Ovary (tissue), 9 donors: Measurements from ENCODE around the gene IER2. TPM values are rescaled to one million over a fixed set of nuclear protein-coding genes. Genes with fewer than 3 reads are reported as not detected.
A peak's percentile ranks its signal among the peaks of the same experiment; 100 is the strongest.

Experiments used
- DNase-seq, 5 donors: peaks; one replicate each; pipeline ENCODE4 v3.0.0-alpha.2; 2019 to 2020
- H3K27ac ChIP-seq, 2 donors: fragments of 200-600 bp; one replicate each; pipeline versions ENCODE4 v1.5.1 to v1.8.0; 2019 to 2022
- H3K27me3 ChIP-seq: fragments of 200-600 bp; one replicate; pipeline ENCODE4 v1.8.0; 2022
- H3K36me3 ChIP-seq: fragments of 200-600 bp; sonication (generic); one replicate; pipeline ENCODE4 v1.5.1; 2019
- H3K4me1 ChIP-seq: one replicate; pipeline ENCODE4 v1.8.1; 2013; ENCODE audit warnings: mild to moderate bottlenecking, moderate library complexity; ENCODE audit not compliant: insufficient read depth
- H3K4me3 ChIP-seq: fragments of 200-600 bp; sonication (generic); one replicate; pipeline ENCODE4 v1.5.1; 2017
- H3K9me3 ChIP-seq, 2 donors: fragments of 200-600 bp in 1 of 2; sonication (generic) in 1 of 2; one replicate each; pipeline versions ENCODE4 v1.5.1 to v1.8.1; 2013 to 2019; ENCODE audit warnings: mild to moderate bottlenecking in 1 of 2, moderate library complexity in 1 of 2
- EP300 ChIP-seq: sonication (generic); formaldehyde crosslinking; IDR thresholded peaks from one replicate; pipeline ENCODE4 v1.6.1; 2017; ENCODE audit warnings: antibody characterized with exemption
- POLR2A ChIP-seq: fragments of 450-650 bp; IDR thresholded peaks from one replicate; pipeline ENCODE4 v1.6.1; 2017; ENCODE audit warnings: antibody characterized with exemption, mild to moderate bottlenecking, moderate library complexity
- WGBS, 3 donors: extraction: QIAGEN DNeasy Blood & Tissue Kit in 1 of 3; methylation state at CpG; one replicate each; pipeline versions ENCODE4 v1.1.5 to v1.1.7; 2013 to 2017; 5-methylcytosine and 5-hydroxymethylcytosine counted together
- intact Hi-C, 4 donors: fragments of 100-400 bp; cut with DNase I; formaldehyde crosslinking; loops; one replicate each; pipeline versions ENCODE4 v1.11.0 to v1.15.1; 2022 to 2023
- polyA plus RNA-seq, 2 donors: library from polyadenylated mRNA; stranded (reverse); fragments of 200-250 nt in 1 of 2; fragments of 350-450 nt in 1 of 2; fragmentation: Illumina TruSeq in 1 of 2; extraction: RNeasy Lipid Tissue Mini Kit (QIAGEN cat#74804) in 1 of 2; gene quantifications; one replicate each; pipeline ENCODE4 v1.2.3, GENCODE V29; 2013 to 2014
- total RNA-seq, 7 donors: library from RNA; depleted of rRNA in 2 of 7; stranded (reverse); fragments of >200 nt in 2 of 7; fragmentation: NEBNext Ultra II Directional in 3 of 7; extraction: Animal tissue kit (Norgen Biotek cat#: 25700) in 3 of 7; gene quantifications; one replicate each; pipeline versions ENCODE4 v1.1.0 to v1.2.4, GENCODE V29; 2016 to 2023
- TF ChIP-seq, protein P1 (sequence below), 3 donors: fragments of 450-650 bp in 2 of 3; fragments of 200-600 bp in 1 of 3; IDR thresholded peaks; one replicate each; pipeline versions ENCODE4 v1.5.1 to v1.8.0; 2016 to 2022; ENCODE audit warnings: antibody characterized with exemption in 3 of 3, mild to moderate bottlenecking in 1 of 3
- donor health status: DM: no; HTN: no; CAD: no; lungs with moderate emphysema.
- donor health status: DM: no; HTN: no; CAD: no.
- donor health status: Bipolar disorder and iron deficiency.
- donor health status: DM: yes; HTN: yes; CAD: no.
- donor health status: DM: no; HTN: no; CAD: no.
- donor health status: DM: yes; HTN: yes; CAD: no.

The IER2 gene
- total and polyA plus RNA-seq, 9 donors, result 47.4 to 301 (median 79.9) TPM

- TF ChIP-seq, protein P1, sequence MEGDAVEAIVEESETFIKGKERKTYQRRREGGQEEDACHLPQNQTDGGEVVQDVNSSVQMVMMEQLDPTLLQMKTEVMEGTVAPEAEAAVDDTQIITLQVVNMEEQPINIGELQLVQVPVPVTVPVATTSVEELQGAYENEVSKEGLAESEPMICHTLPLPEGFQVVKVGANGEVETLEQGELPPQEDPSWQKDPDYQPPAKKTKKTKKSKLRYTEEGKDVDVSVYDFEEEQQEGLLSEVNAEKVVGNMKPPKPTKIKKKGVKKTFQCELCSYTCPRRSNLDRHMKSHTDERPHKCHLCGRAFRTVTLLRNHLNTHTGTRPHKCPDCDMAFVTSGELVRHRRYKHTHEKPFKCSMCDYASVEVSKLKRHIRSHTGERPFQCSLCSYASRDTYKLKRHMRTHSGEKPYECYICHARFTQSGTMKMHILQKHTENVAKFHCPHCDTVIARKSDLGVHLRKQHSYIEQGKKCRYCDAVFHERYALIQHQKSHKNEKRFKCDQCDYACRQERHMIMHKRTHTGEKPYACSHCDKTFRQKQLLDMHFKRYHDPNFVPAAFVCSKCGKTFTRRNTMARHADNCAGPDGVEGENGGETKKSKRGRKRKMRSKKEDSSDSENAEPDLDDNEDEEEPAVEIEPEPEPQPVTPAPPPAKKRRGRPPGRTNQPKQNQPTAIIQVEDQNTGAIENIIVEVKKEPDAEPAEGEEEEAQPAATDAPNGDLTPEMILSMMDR (IDR thresholded peaks at IDR 0.05), result no peak
- TF ChIP-seq POLR2A, result no peak
- TF ChIP-seq EP300, result no peak
- H3K4me1 ChIP-seq, result peaks cover 13% of the 10 kb centered on the region
- peak overlapping the region in 1 of 2 donors; percentile 66 for H3K27ac ChIP-seq
- intact Hi-C loops, result no loop called here
- peak overlapping the region; percentile 96 for H3K4me3 ChIP-seq
- WGBS, 3 donors, result 1% methylated on average over 41 to 57 of the region's 57 CpGs
- DNase-seq, result peak in 4 of 5 donors; percentile 52 to 72 (median 72)
- H3K9me3 ChIP-seq, result no peaks in the 10 kb centered on the region
- H3K27me3 ChIP-seq, result no peaks in the 10 kb centered on the region
- H3K36me3 ChIP-seq, result no peaks in the 10 kb centered on the region
Observed at GRCh38 chr19:13118424-13119193, 31.6 kb upstream of the IER2 start.

DNA sequence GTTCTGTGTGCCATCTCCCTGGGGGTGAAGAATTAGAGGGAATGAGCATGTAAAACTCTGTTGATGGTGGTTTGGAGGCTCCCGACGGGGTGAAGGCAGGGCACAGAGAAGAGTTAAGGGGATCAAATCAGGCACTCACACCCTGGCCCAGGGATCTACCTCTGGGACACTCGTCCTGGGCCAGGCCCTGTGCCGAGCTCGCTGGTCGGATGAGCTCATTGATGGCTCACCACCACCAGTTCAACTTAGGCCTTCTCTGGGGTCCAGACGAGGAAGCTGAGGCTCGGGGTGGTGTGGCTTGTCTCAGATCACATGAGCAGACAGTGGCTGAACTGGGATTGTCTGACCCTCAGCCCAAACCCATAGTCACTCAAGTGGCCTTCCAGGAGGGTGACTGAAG lies 30.6 kb upstream of the IER2 start:
- peaks cover 13% of the 10 kb centered on the region for H3K4me1 ChIP-seq

GRCh38 chr19:13120031-13120430 lies 30.2 kb upstream of the IER2 start:
- H3K36me3 ChIP-seq, result no peaks in the 10 kb centered on the region
- DNase-seq, result no peak
- no peaks in the 10 kb centered on the region for H3K27me3 ChIP-seq
- no peak overlapping the region for H3K4me3 ChIP-seq
- TF ChIP-seq EP300 (no peak), POLR2A (no peak)
- TF ChIP-seq, protein P1 (IDR thresholded peaks at IDR 0.05), result no peak
- WGBS, 3 donors, result 63 to 77% (median 73%) methylated on average over 9 of the region's 9 CpGs
- no peak overlapping the region for H3K27ac ChIP-seq
- peaks cover 13% of the 10 kb centered on the region for H3K4me1 ChIP-seq
- intact Hi-C loops, result no loop called here
- no peaks in the 10 kb centered on the region for H3K9me3 ChIP-seq

More for the DNA sequence above, 30.6 kb upstream of the IER2 start:
- Histone ChIP-seq H3K36me3 (no peaks in the 10 kb centered on the region), H3K27me3 (no peaks in the 10 kb centered on the region), H3K9me3 (no peaks in the 10 kb centered on the region), H3K27ac (no peak overlapping the region), H3K4me3 (no peak overlapping the region)
- no peak for DNase-seq
- intact Hi-C loops, result no loop called here
- no peak for TF ChIP-seq POLR2A
- no peak for TF ChIP-seq EP300
- TF ChIP-seq, protein P1 (IDR thresholded peaks at IDR 0.05), result no peak
- WGBS, 3 donors, result 74 to 84% (median 76%) methylated on average over 8 of the region's 8 CpGs

GRCh38 chr19:13120817-13121216 lies 29.4 kb upstream of the IER2 start:
- H3K27ac ChIP-seq, result no peak overlapping the region
- DNase-seq, result no peak

More at GRCh38 chr19:13120817-13121216, 29.4 kb upstream of the IER2 start:
- TF ChIP-seq, protein P1 (IDR thresholded peaks at IDR 0.05), result no peak
- TF ChIP-seq POLR2A, result no peak
- Histone ChIP-seq H3K9me3 (no peaks in the 10 kb centered on the region), H3K4me3 (no peak overlapping the region), H3K36me3 (no peaks in the 10 kb centered on the region), H3K27me3 (no peaks in the 10 kb centered on the region), H3K4me1 (peaks cover 10% of the 10 kb centered on the region)
- intact Hi-C loops, result no loop called here
- 65 to 73% (median 73%) methylated on average over 10 of the region's 10 CpGs for WGBS, 3 donors
